GM12878 (cell line): ENCODE measurements around the gene NPAS3. TPM values are rescaled to one million over a fixed set of nuclear protein-coding genes. Genes with fewer than 3 reads are reported as not detected.

Experiments
- ATAC-seq: fragments of 200-7000 bp; cut with Tn5 transposase; 3 replicates; pipeline ENCODE4 v1.9.1; 2020; ENCODE audit warnings: mild to moderate bottlenecking, moderate library complexity
- BruUV-seq: library from RNA; stranded (reverse); fragments of 400-500 nt; replicated peaks from 2 replicates; lab custom pipeline; 2021; lab: Mats Ljungman, UMichigan
- CTCF ChIA-PET: fragments of 300-600 bp; sonication (Branson Sonifier 250); formaldehyde crosslinking; extraction: SDS; loops from one replicate; lab custom pipeline; 2021; ENCODE audit warnings: inconsistent platforms; lab: Yijun Ruan, JAX
- POLR2A ChIA-PET: fragments of 350-600 bp; formaldehyde crosslinking; extraction: SDS; loops from one replicate; lab custom pipeline; 2021; ENCODE audit warnings: inconsistent platforms; lab: Charles Lee
- RAD21 ChIA-PET: fragments of 300-600 bp; sonication (Branson Sonifier 250); formaldehyde crosslinking; loops from one replicate; lab custom pipeline; 2023; ENCODE audit warnings: antibody characterized with exemption; ENCODE audit not compliant: unreplicated experiment; lab: Charles Lee
- SMC1A ChIA-PET: fragments of 300-600 bp; sonication (Branson Sonifier 250); formaldehyde crosslinking; loops from one replicate; lab custom pipeline; 2023; ENCODE audit not compliant: unreplicated experiment, uncharacterized antibody; lab: Charles Lee
- DNase-seq: peaks from one replicate; pipeline ENCODE4 v3.0.0-alpha.2; 2011; ENCODE audit warnings: low read depth, low spot score
- FAIRE-seq: peaks from 3 replicates; lab custom pipeline; 2011; peaks lifted over from hg19 to GRCh38; lab: Jason Lieb, UNC
- H2AFZ ChIP-seq: 2 replicates; pipeline ENCODE4 v1.6.0; 2011; ENCODE audit warnings: low read depth, low read length, control low read depth; ENCODE audit not compliant: control insufficient read depth
- H3K27ac ChIP-seq: 2 replicates; pipeline ENCODE4 v1.5.1; 2011; ENCODE audit warnings: control low read depth; ENCODE audit not compliant: control insufficient read depth, insufficient read depth
- H3K27me3 ChIP-seq, 2 experiments: replicated peaks in 1 of 2; 2 replicates each; pipeline versions ENCODE4 v1.6.0 to v1.6.1; 2011; ENCODE audit warnings: low read length in 1 of 2; ENCODE audit not compliant: control insufficient read depth in 2 of 2, insufficient read depth in 2 of 2
- H3K36me3 ChIP-seq, 2 experiments: 2 replicates each; pipeline ENCODE4 v1.5.1; 2011; ENCODE audit warnings: low read length in 1 of 2; ENCODE audit not compliant: control insufficient read depth in 2 of 2, insufficient read depth in 2 of 2
- H3K4me1 ChIP-seq: 2 replicates; pipeline ENCODE4 v1.6.1; 2011; ENCODE audit warnings: mild to moderate bottlenecking, low read length, moderate library complexity, mixed read lengths; ENCODE audit not compliant: control insufficient read depth, insufficient read depth
- H3K4me2 ChIP-seq: 2 replicates; pipeline ENCODE4 v1.6.0; 2011; ENCODE audit warnings: control low read depth; ENCODE audit not compliant: control insufficient read depth, insufficient read depth
- H3K4me3 ChIP-seq: fragments of 200-600 bp; sonication (generic); 2 replicates; pipeline ENCODE4 v1.5.1; 2016
- H3K79me2 ChIP-seq: 2 replicates; pipeline ENCODE4 v1.6.0; 2011; ENCODE audit warnings: low read length; ENCODE audit not compliant: control insufficient read depth, insufficient read depth
- H3K9ac ChIP-seq: 2 replicates; pipeline ENCODE4 v1.8.0; 2011; ENCODE audit warnings: low read length, control low read depth, mixed read lengths; ENCODE audit not compliant: control insufficient read depth, insufficient read depth
- H3K9me3 ChIP-seq: replicated peaks from 3 replicates; pipeline ENCODE4 v1.5.1; 2011; ENCODE audit warnings: mild to moderate bottlenecking, low read length; ENCODE audit not compliant: control insufficient read depth, insufficient read depth
- H4K20me1 ChIP-seq: 2 replicates; pipeline ENCODE4 v1.6.0; 2011; ENCODE audit not compliant: control insufficient read depth, insufficient read depth
- EED ChIP-seq: sonication (generic); IDR thresholded peaks from 2 replicates; pipeline ENCODE4 v1.6.1; 2016; ENCODE audit warnings: antibody characterized with exemption, low read depth
- ETV6 ChIP-seq, 2 experiments: fragments of 450-650 bp in 1 of 2; IDR thresholded peaks in 1 of 2; conservative IDR thresholded peaks in 1 of 2; 2 replicates each; pipeline ENCODE4 v1.6.1; 2014; ENCODE audit warnings: antibody characterized with exemption in 1 of 2, borderline replicate concordance in 1 of 2, low read depth in 1 of 2, mild to moderate bottlenecking in 1 of 2, moderate library complexity in 1 of 2
- FOS ChIP-seq: IDR thresholded peaks from 3 replicates; pipeline ENCODE4 v1.6.1; 2011; ENCODE audit warnings: borderline replicate concordance; ENCODE audit not compliant: insufficient read length; ENCODE audit errors: extremely low read depth
- HDAC6 ChIP-seq: fragments of 200-600 bp; sonication (generic); IDR thresholded peaks from one replicate; pipeline ENCODE4 v1.8.0; 2017; ENCODE audit warnings: antibody characterized with exemption; ENCODE audit not compliant: unreplicated experiment
- NFYA ChIP-seq: IDR thresholded peaks from 2 replicates; pipeline ENCODE4 v1.6.1; 2011; ENCODE audit warnings: low read depth, mild to moderate bottlenecking, low read length, improper control_type of control experiment, borderline replicate concordance
- PAX8 ChIP-seq: fragments of 450-650 bp; IDR thresholded peaks from 2 replicates; pipeline ENCODE4 v1.6.1; 2017; ENCODE audit warnings: mild to moderate bottlenecking, moderate library complexity
- SIX5 ChIP-seq: IDR thresholded peaks from 2 replicates; pipeline ENCODE4 v1.6.1; 2011; ENCODE audit warnings: mild to moderate bottlenecking, low read depth, low read length, moderate library complexity; ENCODE audit not compliant: severe bottlenecking
- ZBTB4 ChIP-seq: fragments of 450-650 bp; formaldehyde crosslinking; IDR thresholded peaks from 2 replicates; pipeline ENCODE4 v1.4.0; 2022; ENCODE audit warnings: mild to moderate bottlenecking, moderate library complexity
- WGBS: methylation state at CpG from one replicate; pipeline ENCODE4 v1.1.6; 2016; ENCODE audit warnings: low lambda C conversion rate; ENCODE audit not compliant: insufficient replicate concordance, insufficient coverage; ENCODE audit errors: missing lambda C conversion rate; 5-methylcytosine and 5-hydroxymethylcytosine counted together
- in situ Hi-C: fragments of 300-500 bp; cut with MboI; formaldehyde crosslinking; loops from 9 replicates; pipeline ENCODE4 v1.14.3; 2018; ENCODE audit warnings: mixed read lengths
- intact Hi-C: fragments of 100-400 bp; cut with micrococcal nuclease; formaldehyde crosslinking; loops from one replicate; pipeline ENCODE4 v1.14.2; 2022; ENCODE audit not compliant: unreplicated experiment
- polyA plus RNA-seq, 11 experiments: library from polyadenylated mRNA; depleted of rRNA in 4 of 11; unstranded in 6 of 11; stranded (reverse) in 5 of 11; fragments of >200 nt; fragmentation: Nextera tagmentation in 4 of 11; fragmentation: Illumina TruSeq in 1 of 11; extraction: Ambion mirVana in 4 of 11; extraction: Trizol in 1 of 11; gene quantifications; 1 replicate in 1 of 11; 2 replicates in 10 of 11; pipeline versions ENCODE4 v1.2.1 to v1.2.3, GENCODE V29; 2011 to 2016; ENCODE audit warnings: inconsistent platforms in 2 of 11, missing spikeins in 2 of 11, low read depth in 1 of 11
- total RNA-seq, 4 experiments: library from RNA; depleted of rRNA in 3 of 4; stranded (reverse); fragments of >200 nt in 3 of 4; fragmentation: Illumina TruSeq in 1 of 4; extraction: Trizol in 1 of 4; gene quantifications; 2 replicates each; pipeline versions ENCODE4 v1.2.1 to v1.2.3, GENCODE V29; 2013 to 2021

Gene NPAS3
- total and polyA plus RNA-seq, 10 of the 15 experiments (the other 5 are each of a cell fraction or from before 2014, with no cell fraction given), result under 0.01 to 2.7 (median 0.03) TPM; not detected in 6

- Histone ChIP-seq H3K27me3 (no peaks in the 10 kb centered on the region), H2AFZ (no peak overlapping the region), H4K20me1 (no peaks in the 10 kb centered on the region), H3K9ac (no peak overlapping the region), H3K4me3 (no peak overlapping the region), H3K9me3 (no peaks in the 10 kb centered on the region), H3K27ac (no peak overlapping the region), H3K36me3 (no peaks in the 10 kb centered on the region), H3K4me1 (no peaks in the 10 kb centered on the region), H3K79me2 (no peaks in the 10 kb centered on the region), H3K4me2 (no peak overlapping the region)
- DNase-seq (no peak), ATAC-seq (no peak), FAIRE-seq (no peak)
- SMC1A ChIA-PET, result interaction anchor here (0.6 to 5.9 kb wide), 15 partner anchors 13 to 137 kb away, joined by 3 to 61 read pairs (median 4); no protein-coding TSS in a partner anchor
- intact Hi-C loops (no loop called here), in situ Hi-C loops (no loop called here)
- CTCF ChIA-PET, result interaction anchor here (0.6 to 3.6 kb wide), 4 partner anchors 8 to 64 kb away, joined by 3 to 16 read pairs (median 3); no protein-coding TSS in a partner anchor
- RAD21 ChIA-PET, result interaction anchor here (0.7 to 3.9 kb wide), 5 partner anchors 28 to 146 kb away, joined by 3 to 25 read pairs (median 3); no protein-coding TSS in a partner anchor
- POLR2A ChIA-PET, result interaction anchor here (1.0 kb wide), 1 partner anchor 8 kb away, joined by 3 read pairs; no protein-coding TSS in a partner anchor
- 22% methylated on average over 3 of the region's 3 CpGs for WGBS
- TF ChIP-seq ETV6 (conservative IDR thresholded peaks at IDR 0.05 in 1 of 2, IDR thresholded peaks at IDR 0.05 in 1 of 2; ENCODE audit: borderline replicate concordance in 1 of 2, low read depth in 1 of 2), result no peak
- TF ChIP-seq SIX5, result no peak
- no TSS peak for BruUV-seq
These were observed 708.7 kb downstream of the NPAS3 start for GRCh38 chr14:33647385-33647786.

- 2% methylated on average over 3 of the region's 3 CpGs for WGBS
- intact Hi-C loops, result no loop called here
- no peaks in the 10 kb centered on the region for H3K79me2 ChIP-seq
- no peaks in the 10 kb centered on the region for H3K36me3 ChIP-seq
- H3K4me3 ChIP-seq, result no peak overlapping the region
- no TSS peak for BruUV-seq
- no peaks in the 10 kb centered on the region for H3K9me3 ChIP-seq
- FAIRE-seq (no peak), ATAC-seq (no peak), DNase-seq (no peak)
- H4K20me1 ChIP-seq, result no peaks in the 10 kb centered on the region
- in situ Hi-C loops, result no loop called here
- H3K4me1 ChIP-seq, result no peaks in the 10 kb centered on the region
- H2AFZ ChIP-seq, result no peak overlapping the region
- no peak overlapping the region for H3K27ac ChIP-seq
- no peak overlapping the region for H3K9ac ChIP-seq
- H3K27me3 ChIP-seq, result no peaks in the 10 kb centered on the region
- H3K4me2 ChIP-seq, result no peak overlapping the region
- ChIA-PET POLR2A (interaction anchor here (1.1 to 1.3 kb wide), 2 partner anchors 24 to 76 kb away, joined by 3 read pairs; no protein-coding TSS in a partner anchor), RAD21 (interaction anchor here (1.3 to 8.7 kb wide), 3 partner anchors 10 to 99 kb away, joined by 3 to 97 read pairs (median 4); no protein-coding TSS in a partner anchor), SMC1A (interaction anchor here (1.0 to 2.6 kb wide), 8 partner anchors 10 to 138 kb away, joined by 3 to 11 read pairs (median 6); no protein-coding TSS in a partner anchor), CTCF (interaction anchor here (0.9 to 3.6 kb wide), 2 partner anchors 25 to 72 kb away, joined by 3 to 16 read pairs; no protein-coding TSS in a partner anchor)
- no peak for TF ChIP-seq PAX8
- TF ChIP-seq ZBTB4 (CRISPR knock-in tag), result no peak
- no peak for TF ChIP-seq EED
- no peak for TF ChIP-seq HDAC6
- TF ChIP-seq NFYA, result no peak
- no peak for TF ChIP-seq FOS
These were observed 711.8 kb downstream of the NPAS3 start for GRCh38 chr14:33650430-33650829.
